DOHH2 (cell line): ENCODE measurements around the gene DPP6.

Source experiments
- H3F3A ChIP-seq: fragments of 200-600 bp; sonication (generic), shearing (Covaris generic); 2 replicates; pipeline ENCODE4 v1.6.0; 2016; ENCODE audit warnings: antibody characterized with exemption, mild to moderate bottlenecking; ENCODE audit not compliant: control insufficient read depth, insufficient read depth
- H3K27ac ChIP-seq: fragments of 200-600 bp; sonication (generic); 2 replicates; pipeline ENCODE4 v1.5.1; 2014; ENCODE audit warnings: low read depth, mild to moderate bottlenecking, low read length, moderate library complexity
- H3K27me3 ChIP-seq: fragments of 200-600 bp; sonication (generic); 2 replicates; pipeline ENCODE4 v1.6.1; 2014; ENCODE audit warnings: mild to moderate bottlenecking, low read length, mixed read lengths; ENCODE audit not compliant: control insufficient read depth
- H3K36me3 ChIP-seq: fragments of 200-600 bp; sonication (generic); 2 replicates; pipeline ENCODE4 v1.6.1; 2014; ENCODE audit warnings: mild to moderate bottlenecking, low read length, moderate library complexity, mixed read lengths; ENCODE audit not compliant: control insufficient read depth
- H3K4me1 ChIP-seq: fragments of 200-600 bp; sonication (generic); 2 replicates; pipeline ENCODE4 v1.6.1; 2014; ENCODE audit warnings: mild to moderate bottlenecking, low read length, mixed read lengths; ENCODE audit not compliant: control insufficient read depth
- H3K4me2 ChIP-seq: fragments of 200-600 bp; sonication (generic); 2 replicates; pipeline ENCODE4 v1.6.0; 2014; ENCODE audit warnings: mild to moderate bottlenecking, low read length, moderate library complexity
- H3K4me3 ChIP-seq: fragments of 200-600 bp; sonication (generic); 2 replicates; pipeline ENCODE4 v1.5.1; 2014; ENCODE audit warnings: mild to moderate bottlenecking, low read length, mixed read lengths
- H3K79me2 ChIP-seq: fragments of 200-600 bp; sonication (generic); 2 replicates; pipeline ENCODE4 v1.6.1; 2014; ENCODE audit warnings: mild to moderate bottlenecking, low read length, mixed read lengths; ENCODE audit not compliant: control insufficient read depth
- H3K9me2 ChIP-seq: fragments of 200-600 bp; sonication (generic); replicated peaks from 2 replicates; pipeline ENCODE4 v1.6.1; 2014; ENCODE audit warnings: mild to moderate bottlenecking, low read length, mixed read lengths; ENCODE audit not compliant: control insufficient read depth
- H3K9me3 ChIP-seq: fragments of 200-600 bp; sonication (generic); 2 replicates; pipeline ENCODE4 v1.6.1; 2014; ENCODE audit warnings: antibody characterized with exemption, low read length, mixed read lengths; ENCODE audit not compliant: control insufficient read depth, insufficient read depth
- H4K20me1 ChIP-seq: fragments of 200-600 bp; sonication (generic); 2 replicates; pipeline ENCODE4 v1.6.0; 2014; ENCODE audit warnings: low read depth, mild to moderate bottlenecking, antibody characterized with exemption, low read length, moderate library complexity; ENCODE audit not compliant: control insufficient read depth, insufficient read depth
- CTCF ChIP-seq: fragments of 200-600 bp; sonication (generic); IDR thresholded peaks from one replicate; pipeline ENCODE4 v1.5.1; 2014; ENCODE audit warnings: antibody characterized with exemption, mild to moderate bottlenecking, low read depth, low read length; ENCODE audit not compliant: poor library complexity, severe bottlenecking
- EZH2phosphoT487 ChIP-seq: fragments of 200-600 bp; sonication (generic); IDR thresholded peaks from 2 replicates; pipeline ENCODE4 v1.6.1; 2017; ENCODE audit warnings: borderline replicate concordance, mild to moderate bottlenecking, antibody characterized with exemption, low read length, moderate library complexity, mixed read lengths

The DPP6 gene

GRCh38 chr7:154911862-154912455 is 859.8 kb downstream of the DPP6 start:
- H4K20me1 ChIP-seq, result no peaks in the 10 kb centered on the region
- no peaks in the 10 kb centered on the region for H3K9me2 ChIP-seq
- no peaks in the 10 kb centered on the region for H3K79me2 ChIP-seq
- H3F3A ChIP-seq, result no peaks in the 10 kb centered on the region
- H3K4me1 ChIP-seq, result 0 out of 2 replicates have a peak, but pooled peaks cover 3% of the 10 kb centered on the region
- no peaks in the 10 kb centered on the region for H3K36me3 ChIP-seq
- H3K4me2 ChIP-seq, result no peak overlapping the region
- TF ChIP-seq EZH2phosphoT487 (no peak), CTCF (no peak)
- H3K27me3 ChIP-seq, result peaks cover 18% of the 10 kb centered on the region
- no peak overlapping the region for H3K4me3 ChIP-seq
- no peak overlapping the region for H3K27ac ChIP-seq
- H3K9me3 ChIP-seq, result peaks cover 4% of the 10 kb centered on the region; the same call in 1 of the 2 replicates

GRCh38 chr7:154912871-154913637 is 860.9 kb downstream of the DPP6 start:
- no peak overlapping the region for H3K27ac ChIP-seq
- no peaks in the 10 kb centered on the region for H3K36me3 ChIP-seq
- no peak overlapping the region for H3K4me2 ChIP-seq
- H3K4me3 ChIP-seq, result no peak overlapping the region
- H3K79me2 ChIP-seq, result no peaks in the 10 kb centered on the region
- TF ChIP-seq CTCF (no peak), EZH2phosphoT487 (no peak)
- H3F3A ChIP-seq, result no peaks in the 10 kb centered on the region
- H3K27me3 ChIP-seq, result peaks cover 18% of the 10 kb centered on the region
- H3K9me3 ChIP-seq, result no peaks in the 10 kb centered on the region; the same call in 1 of the 2 replicates
- no peaks in the 10 kb centered on the region for H4K20me1 ChIP-seq
- H3K4me1 ChIP-seq, result 0 out of 2 replicates have a peak, but pooled peaks cover 3% of the 10 kb centered on the region
- H3K9me2 ChIP-seq, result no peaks in the 10 kb centered on the region

- Histone ChIP-seq H3K36me3 (no peaks in the 10 kb centered on the region), H3K9me2 (no peaks in the 10 kb centered on the region), H3F3A (no peaks in the 10 kb centered on the region), H3K79me2 (no peaks in the 10 kb centered on the region), H3K4me3 (no peak overlapping the region), H3K27me3 (peaks cover 18% of the 10 kb centered on the region), H3K4me2 (peak overlapping the region; percentile 43), H3K27ac (no peak overlapping the region), H4K20me1 (no peaks in the 10 kb centered on the region), H3K4me1 (0 out of 2 replicates have a peak, but pooled peaks cover 3% of the 10 kb centered on the region), H3K9me3 (no peaks in the 10 kb centered on the region; the same call in 1 of the 2 replicates)
- TF ChIP-seq EZH2phosphoT487 (no peak), CTCF (peak; percentile 94)
Observed at GRCh38 chr7:154913638-154914307, 861.6 kb downstream of the DPP6 start.
